ENCODE results near the gene LRRC2.

LRRC2 gene

DNA sequence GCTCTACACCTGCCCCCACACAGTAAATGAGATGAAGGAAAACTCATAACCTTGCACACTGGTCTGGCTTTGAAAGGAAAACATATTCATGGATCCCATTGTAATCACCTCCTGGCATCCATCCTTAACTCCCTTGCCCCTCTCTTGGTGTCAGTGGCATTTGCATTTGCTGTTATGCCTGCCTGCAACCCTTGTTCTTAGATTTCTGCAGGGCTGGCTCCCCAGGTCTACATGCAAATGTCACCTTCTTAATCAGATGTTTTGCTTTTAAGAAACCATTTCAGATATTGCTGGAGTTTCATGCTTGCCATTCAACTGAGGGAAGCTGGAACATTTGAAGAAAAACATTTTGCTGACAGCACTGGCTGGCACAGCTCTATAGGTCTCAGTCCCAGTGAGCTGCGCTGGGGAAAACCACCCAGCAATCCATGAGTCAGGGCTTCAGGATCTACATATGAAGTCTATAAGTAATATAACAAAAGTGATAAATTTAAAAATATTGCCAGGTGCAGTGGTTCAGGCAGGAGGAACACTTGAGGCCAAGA, 19.1 kb downstream of the LRRC2 start:
- WGBS (ENCODE audit: insufficient coverage) = no CpG with 5 or more reads among the region's 1 CpG
- H3K4me1 ChIP-seq (ENCODE audit: control extremely low read depth in 1 of 4, control insufficient read depth in 4 of 4, insufficient read depth in 4 of 4, low read length in 3 of 4) = peaks cover 3 to 23% (median 11%) of the 10 kb centered on the region in 4 experiments
- H3K27ac ChIP-seq (ENCODE audit: insufficient read depth in 1 of 2, low read depth in 1 of 2, low read length in 2 of 2, poor library complexity in 1 of 2, severe bottlenecking in 2 of 2) = no peak overlapping the region
- ChIA-PET POLR2A (no interaction called here), CTCF (interaction anchor here (1.6 to 3.0 kb wide), 3 partner anchors 11 to 59 kb away, joined by 4 to 15 read pairs (median 10); no protein-coding TSS in a partner anchor)
- H3K4me3 ChIP-seq (ENCODE audit: control insufficient read depth in 1 of 7, extremely low read depth in 1 of 7, insufficient read depth in 4 of 7, low read depth in 2 of 7, low read length in 6 of 7) = no peak overlapping the region
- no peaks in the 10 kb centered on the region for H3K27me3 ChIP-seq (replicated peaks in 2 of 5; ENCODE audit: control insufficient read depth in 4 of 5, insufficient read depth in 5 of 5, low read length in 4 of 5)
- DNase-seq = no peak
- H3K36me3 ChIP-seq (ENCODE audit: control insufficient read depth in 4 of 4, insufficient read depth in 4 of 4, low read length in 3 of 4) = no peaks in the 10 kb centered on the region
- no peaks in the 10 kb centered on the region for H3K9me3 ChIP-seq (ENCODE audit: control extremely low read depth in 1 of 5, control insufficient read depth in 4 of 5, insufficient read depth in 2 of 5, low read depth in 1 of 5, low read length in 4 of 5)

DNA sequence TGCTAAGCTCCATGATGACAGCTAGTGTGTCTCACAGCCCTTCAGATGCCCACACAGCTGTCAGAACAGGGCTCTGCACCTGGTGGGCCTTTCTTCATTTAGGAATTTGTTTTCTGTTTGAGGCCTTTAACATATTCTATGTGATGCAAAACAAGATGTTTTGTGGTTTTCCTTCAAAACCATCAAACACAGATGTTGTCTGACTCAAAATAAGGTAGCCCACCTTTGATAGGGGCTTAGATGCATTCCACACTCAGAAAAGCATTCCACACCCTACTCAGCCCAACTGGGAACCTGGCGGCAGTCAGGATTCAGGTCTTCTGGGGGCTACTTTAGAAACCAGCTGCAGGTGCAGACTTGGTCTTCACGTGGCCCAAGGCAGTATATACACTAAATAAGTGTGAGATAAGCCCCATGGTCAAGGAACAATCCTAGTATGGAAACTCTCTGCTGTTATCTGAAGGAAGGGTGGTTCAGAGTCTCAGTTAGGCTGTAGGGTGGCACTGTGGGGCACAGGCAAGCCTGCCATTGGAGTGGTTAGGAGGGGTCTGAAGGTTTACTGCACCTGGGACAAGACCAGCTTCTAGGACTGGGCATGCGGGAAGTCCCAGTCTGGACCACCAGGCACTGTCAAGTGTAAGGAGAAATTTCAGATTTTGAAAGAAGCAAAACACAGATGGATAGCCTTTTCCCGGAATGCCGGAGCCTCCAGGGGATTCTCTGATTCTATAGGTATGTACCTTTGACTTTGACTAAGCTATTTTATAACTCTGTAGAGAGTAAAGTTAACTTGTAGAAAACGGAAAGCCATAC, 20.1 kb downstream of the LRRC2 start:
- no peak overlapping the region for H3K27ac ChIP-seq (ENCODE audit: insufficient read depth in 1 of 2, low read depth in 1 of 2, low read length in 2 of 2, poor library complexity in 1 of 2, severe bottlenecking in 2 of 2)
- H3K4me1 ChIP-seq (ENCODE audit: control extremely low read depth in 1 of 4, control insufficient read depth in 4 of 4, insufficient read depth in 4 of 4, low read length in 3 of 4) = peaks cover 3 to 30% (median 16%) of the 10 kb centered on the region in 4 experiments
- no peak for DNase-seq
- no peak overlapping the region for H3K4me3 ChIP-seq (ENCODE audit: control insufficient read depth in 1 of 7, extremely low read depth in 1 of 7, insufficient read depth in 4 of 7, low read depth in 2 of 7, low read length in 6 of 7)
- 100% methylated on average over 2 of the region's 6 CpGs for WGBS (ENCODE audit: insufficient coverage)
- no peaks in the 10 kb centered on the region for H3K27me3 ChIP-seq (replicated peaks in 2 of 5; ENCODE audit: control insufficient read depth in 4 of 5, insufficient read depth in 5 of 5, low read length in 4 of 5)
- H3K36me3 ChIP-seq (ENCODE audit: control insufficient read depth in 4 of 4, insufficient read depth in 4 of 4, low read length in 3 of 4) = no peaks in the 10 kb centered on the region
- ChIA-PET CTCF (interaction anchor here (0.8 to 3.0 kb wide), 4 partner anchors 12 to 642 kb away, joined by 3 to 15 read pairs (median 6); no protein-coding TSS in a partner anchor), POLR2A (no interaction called here)
- no peaks in the 10 kb centered on the region for H3K9me3 ChIP-seq (ENCODE audit: control extremely low read depth in 1 of 5, control insufficient read depth in 4 of 5, insufficient read depth in 2 of 5, low read depth in 1 of 5, low read length in 4 of 5)

DNA sequence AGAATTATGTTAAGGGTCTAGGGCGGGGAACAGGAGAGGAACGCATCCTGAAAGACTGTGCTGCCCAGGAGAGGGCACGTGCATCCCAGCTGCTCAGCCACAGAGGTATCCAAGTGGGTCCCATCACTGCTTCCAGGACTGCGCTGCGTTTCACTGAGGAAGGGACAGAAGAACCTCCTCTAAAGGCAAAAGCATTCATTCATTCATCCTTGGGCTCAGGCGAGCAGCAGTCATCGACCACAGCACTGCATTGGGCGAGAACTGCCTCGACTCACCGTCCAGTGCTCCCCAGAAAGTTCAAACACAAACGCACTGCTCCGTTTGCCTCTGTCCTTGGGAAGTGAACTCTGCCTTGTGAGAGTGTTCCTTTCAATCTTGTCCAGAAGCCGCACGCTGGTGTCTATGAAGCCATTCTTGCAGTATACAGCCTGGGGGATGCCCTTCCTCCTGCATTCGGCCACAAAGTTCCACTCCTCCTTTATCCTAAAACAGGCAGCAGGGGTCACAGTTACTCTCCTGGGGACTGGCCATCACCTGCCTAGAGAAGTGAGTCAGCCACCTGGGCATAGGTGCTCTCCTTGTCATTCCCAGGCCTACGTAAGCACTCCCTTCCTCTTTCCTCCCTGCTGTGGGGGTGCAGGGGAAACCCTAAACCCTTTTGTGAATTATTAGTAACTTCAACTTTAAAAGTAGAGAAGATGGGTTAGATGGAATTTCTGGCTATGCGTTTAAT, 21.2 kb downstream of the LRRC2 start:
- no peak for DNase-seq
- Histone ChIP-seq H3K9me3 (ENCODE audit: control extremely low read depth in 1 of 5, control insufficient read depth in 4 of 5, insufficient read depth in 2 of 5, low read depth in 1 of 5, low read length in 4 of 5) (no peaks in the 10 kb centered on the region), H3K27me3 (replicated peaks in 2 of 5; ENCODE audit: control insufficient read depth in 4 of 5, insufficient read depth in 5 of 5, low read length in 4 of 5) (no peaks in the 10 kb centered on the region), H3K4me1 (ENCODE audit: control extremely low read depth in 1 of 4, control insufficient read depth in 4 of 4, insufficient read depth in 4 of 4, low read length in 3 of 4) (peaks cover 4 to 30% (median 18%) of the 10 kb centered on the region in 4 experiments), H3K36me3 (ENCODE audit: control insufficient read depth in 4 of 4, insufficient read depth in 4 of 4, low read length in 3 of 4) (no peaks in the 10 kb centered on the region), H3K27ac (ENCODE audit: insufficient read depth in 1 of 2, low read depth in 1 of 2, low read length in 2 of 2, poor library complexity in 1 of 2, severe bottlenecking in 2 of 2) (no peak overlapping the region), H3K4me3 (ENCODE audit: control insufficient read depth in 1 of 7, extremely low read depth in 1 of 7, insufficient read depth in 4 of 7, low read depth in 2 of 7, low read length in 6 of 7) (no peak overlapping the region)
- ChIA-PET POLR2A (no interaction called here), CTCF (interaction anchor here (1.1 to 2.3 kb wide), 2 partner anchors 52 to 57 kb away, joined by 3 to 15 read pairs; no protein-coding TSS in a partner anchor)
- 99% methylated on average over 16 of the region's 17 CpGs for WGBS (ENCODE audit: insufficient coverage)

DNA sequence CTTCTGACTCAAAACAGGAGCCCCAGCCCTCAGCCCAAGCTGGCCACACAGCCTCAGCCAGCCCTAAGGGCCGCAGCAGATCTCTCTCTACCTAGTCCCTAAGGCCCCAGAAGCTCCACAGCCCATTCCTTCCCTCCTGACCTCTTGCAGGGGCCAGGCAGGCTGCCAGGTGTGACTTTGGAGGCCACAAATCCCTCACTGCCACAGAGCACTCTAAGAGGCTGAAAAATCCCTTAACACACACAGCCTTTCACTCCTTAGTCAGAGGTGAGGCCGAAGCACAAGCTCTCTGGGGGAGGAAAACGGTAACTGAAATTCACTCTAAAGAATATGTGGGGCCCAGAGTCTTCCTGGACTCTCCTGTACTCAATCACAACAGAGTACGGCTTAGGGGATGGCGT, 23.3 kb downstream of the LRRC2 start:
- no peak for DNase-seq
- ChIA-PET CTCF (interaction anchor here (0.8 to 2.0 kb wide), 4 partner anchors 9 to 53 kb away, joined by 3 to 10 read pairs (median 6); no protein-coding TSS in a partner anchor), POLR2A (interaction anchor here (0.6 kb wide), 1 partner anchor 15 kb away, joined by 3 read pairs; no protein-coding TSS in a partner anchor)
- Histone ChIP-seq H3K4me1 (ENCODE audit: control extremely low read depth in 1 of 4, control insufficient read depth in 4 of 4, insufficient read depth in 4 of 4, low read length in 3 of 4) (peaks cover 17 to 44% (median 32%) of the 10 kb centered on the region in 4 experiments), H3K9me3 (ENCODE audit: control extremely low read depth in 1 of 5, control insufficient read depth in 4 of 5, insufficient read depth in 2 of 5, low read depth in 1 of 5, low read length in 4 of 5) (no peaks in the 10 kb centered on the region), H3K27me3 (replicated peaks in 2 of 5; ENCODE audit: control insufficient read depth in 4 of 5, insufficient read depth in 5 of 5, low read length in 4 of 5) (no peaks in the 10 kb centered on the region), H3K36me3 (ENCODE audit: control insufficient read depth in 4 of 4, insufficient read depth in 4 of 4, low read length in 3 of 4) (no peaks in the 10 kb centered on the region), H3K27ac (ENCODE audit: insufficient read depth in 1 of 2, low read depth in 1 of 2, low read length in 2 of 2, poor library complexity in 1 of 2, severe bottlenecking in 2 of 2) (no peak overlapping the region), H3K4me3 (ENCODE audit: control insufficient read depth in 1 of 7, extremely low read depth in 1 of 7, insufficient read depth in 4 of 7, low read depth in 2 of 7, low read length in 6 of 7) (no peak overlapping the region)
- 95% methylated on average over 3 of the region's 5 CpGs for WGBS (ENCODE audit: insufficient coverage)

DNA sequence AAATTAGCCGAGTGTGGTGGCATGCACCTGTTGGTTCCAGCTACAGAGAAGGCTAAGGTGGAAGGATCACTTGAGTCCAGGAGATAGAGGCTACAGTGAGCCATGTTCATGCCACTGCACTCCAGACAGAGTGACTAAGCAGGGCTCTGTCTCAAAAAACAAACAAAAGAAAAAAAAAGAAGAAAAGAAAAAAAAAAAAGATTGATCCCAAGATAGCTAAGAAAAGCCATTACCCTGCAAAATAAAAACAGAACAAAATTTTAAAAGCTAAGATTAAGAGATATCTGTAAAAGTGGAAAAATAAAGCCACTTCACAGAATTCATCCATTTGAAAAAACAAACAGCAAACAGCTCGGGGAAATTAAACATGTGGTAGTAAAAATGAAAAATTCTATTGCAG, 23.8 kb downstream of the LRRC2 start:
- peak in 1 of 3 donors; percentile 37 for DNase-seq
- ChIA-PET POLR2A (interaction anchor here (0.6 kb wide), 1 partner anchor 15 kb away, joined by 3 read pairs; no protein-coding TSS in a partner anchor), CTCF (interaction anchor here (0.8 to 2.0 kb wide), 4 partner anchors 9 to 53 kb away, joined by 3 to 10 read pairs (median 6); no protein-coding TSS in a partner anchor)
- Histone ChIP-seq H3K36me3 (ENCODE audit: control insufficient read depth in 4 of 4, insufficient read depth in 4 of 4, low read length in 3 of 4) (no peaks in the 10 kb centered on the region), H3K4me1 (ENCODE audit: control extremely low read depth in 1 of 4, control insufficient read depth in 4 of 4, insufficient read depth in 4 of 4, low read length in 3 of 4) (peaks cover 17 to 48% (median 35%) of the 10 kb centered on the region in 4 experiments), H3K27ac (ENCODE audit: insufficient read depth in 1 of 2, low read depth in 1 of 2, low read length in 2 of 2, poor library complexity in 1 of 2, severe bottlenecking in 2 of 2) (peak overlapping the region in 1 of 2 experiments; percentile 40), H3K9me3 (ENCODE audit: control extremely low read depth in 1 of 5, control insufficient read depth in 4 of 5, insufficient read depth in 2 of 5, low read depth in 1 of 5, low read length in 4 of 5) (no peaks in the 10 kb centered on the region), H3K4me3 (ENCODE audit: control insufficient read depth in 1 of 7, extremely low read depth in 1 of 7, insufficient read depth in 4 of 7, low read depth in 2 of 7, low read length in 6 of 7) (no peak overlapping the region), H3K27me3 (replicated peaks in 2 of 5; ENCODE audit: control insufficient read depth in 4 of 5, insufficient read depth in 5 of 5, low read length in 4 of 5) (no peaks in the 10 kb centered on the region)
- WGBS (ENCODE audit: insufficient coverage) = 60% methylated on average over 1 of the region's 2 CpGs

DNA sequence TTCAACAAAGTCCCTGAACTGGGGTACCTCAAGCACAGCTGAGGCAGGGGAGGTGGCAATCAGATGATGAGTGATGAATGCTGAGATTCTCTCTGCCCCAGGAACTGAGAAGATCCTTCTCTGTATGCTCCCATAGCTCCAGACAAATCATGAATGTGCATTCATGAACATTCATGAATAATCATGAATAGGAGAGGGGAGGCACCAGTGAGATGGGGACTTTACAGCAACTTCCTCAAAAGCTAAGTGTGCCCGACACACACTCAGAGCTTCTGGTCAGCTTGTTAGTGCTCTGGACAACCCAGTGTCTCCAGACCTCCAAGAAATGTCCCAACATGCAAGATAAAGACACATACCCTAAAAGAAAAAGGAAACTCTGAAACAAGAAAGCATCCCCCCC, 24.3 kb downstream of the LRRC2 start:
- Histone ChIP-seq H3K27ac (ENCODE audit: insufficient read depth in 1 of 2, low read depth in 1 of 2, low read length in 2 of 2, poor library complexity in 1 of 2, severe bottlenecking in 2 of 2) (peak overlapping the region in 1 of 2 experiments; percentile 40), H3K4me1 (ENCODE audit: control extremely low read depth in 1 of 4, control insufficient read depth in 4 of 4, insufficient read depth in 4 of 4, low read length in 3 of 4) (peaks cover 17 to 48% (median 35%) of the 10 kb centered on the region in 4 experiments), H3K4me3 (ENCODE audit: control insufficient read depth in 1 of 7, extremely low read depth in 1 of 7, insufficient read depth in 4 of 7, low read depth in 2 of 7, low read length in 6 of 7) (no peak overlapping the region), H3K27me3 (replicated peaks in 2 of 5; ENCODE audit: control insufficient read depth in 4 of 5, insufficient read depth in 5 of 5, low read length in 4 of 5) (no peaks in the 10 kb centered on the region), H3K36me3 (ENCODE audit: control insufficient read depth in 4 of 4, insufficient read depth in 4 of 4, low read length in 3 of 4) (no peaks in the 10 kb centered on the region), H3K9me3 (ENCODE audit: control extremely low read depth in 1 of 5, control insufficient read depth in 4 of 5, insufficient read depth in 2 of 5, low read depth in 1 of 5, low read length in 4 of 5) (no peaks in the 10 kb centered on the region)
- peak in 2 of 3 donors; percentile 28 to 44 for DNase-seq
- ChIA-PET CTCF (interaction anchor here (0.8 to 2.0 kb wide), 6 partner anchors 10 to 52 kb away, joined by 3 to 10 read pairs (median 4); no protein-coding TSS in a partner anchor), POLR2A (no interaction called here)
- 20% methylated on average over 1 of the region's 1 CpG for WGBS (ENCODE audit: insufficient coverage)

Measured in common myeloid progenitor, CD34-positive (primary cell).